Calu3 (cell line): ENCODE measurements around the gene RNU1-3. TPM values are rescaled to one million over a fixed set of nuclear protein-coding genes. Genes with fewer than 3 reads are reported as not detected.
"Not testable (repeated sequence)": the region's sequence is repeated elsewhere in the genome, so short reads cannot be mapped to it uniquely, and the experiment has no call there.

Experiments used
- BruUV-seq: library from RNA; stranded (reverse); fragments of 400-500 nt; replicated peaks from 2 replicates; lab custom pipeline; 2021; lab: Mats Ljungman, UMichigan
- CTCF ChIA-PET: fragments of 300-600 bp; sonication (Branson Sonifier 250); formaldehyde crosslinking; loops from one replicate; lab custom pipeline; 2022; ENCODE audit warnings: antibody characterized with exemption; lab: Charles Lee
- DNase-seq: peaks from one replicate; pipeline ENCODE4 v3.0.0; 2022
- H3K27ac Mint-ChIP-seq: one replicate; pipeline ENCODE4 v1.8.0; 2022; ENCODE audit warnings: mixed read lengths; ENCODE audit not compliant: unreplicated experiment
- H3K27me3 Mint-ChIP-seq: one replicate; pipeline ENCODE4 v1.8.0; 2022; ENCODE audit warnings: mixed read lengths; ENCODE audit not compliant: unreplicated experiment
- H3K36me3 Mint-ChIP-seq: one replicate; pipeline ENCODE4 v1.8.0; 2022; ENCODE audit warnings: mild to moderate bottlenecking, moderate library complexity, mixed read lengths; ENCODE audit not compliant: insufficient read depth, unreplicated experiment
- H3K4me1 Mint-ChIP-seq: one replicate; pipeline ENCODE4 v1.8.0; 2022; ENCODE audit warnings: mild to moderate bottlenecking, low read depth, mixed read lengths; ENCODE audit not compliant: unreplicated experiment
- H3K4me3 Mint-ChIP-seq: one replicate; pipeline ENCODE4 v1.8.0; 2022; ENCODE audit warnings: mild to moderate bottlenecking, low read depth, moderate library complexity, mixed read lengths; ENCODE audit not compliant: unreplicated experiment
- H3K9me3 Mint-ChIP-seq: one replicate; pipeline ENCODE4 v1.8.0; 2022; ENCODE audit warnings: low read depth, mixed read lengths; ENCODE audit not compliant: unreplicated experiment
- intact Hi-C: fragments of 100-400 bp; cut with micrococcal nuclease; formaldehyde crosslinking; loops from one replicate; pipeline ENCODE4 v1.10.0; 2022; ENCODE audit not compliant: unreplicated experiment
- total RNA-seq: library from RNA; stranded (reverse); gene quantifications from 2 replicates; pipeline ENCODE4 v1.2.3, GENCODE V29; 2022

RNU1-3 gene
- total RNA-seq, 1 experiment from 2014 or later, result 1,678 TPM

- CTCF ChIA-PET, H3K4me1 Mint-ChIP-seq, H3K27ac Mint-ChIP-seq, H3K9me3 Mint-ChIP-seq, DNase-seq, H3K27me3 Mint-ChIP-seq, H3K4me3 Mint-ChIP-seq, intact Hi-C loops, H3K36me3 Mint-ChIP-seq, BruUV-seq: not testable (repeated sequence)
Measured at GRCh38 chr1:16696507-16697150, 29.9 kb upstream of the RNU1-3 start.

- CTCF ChIA-PET, result interaction anchor here (1.2 kb wide), 1 partner anchor 13 kb away, joined by 8 read pairs; no protein-coding TSS in a partner anchor
- DNase-seq, H3K36me3 Mint-ChIP-seq, H3K27me3 Mint-ChIP-seq, H3K9me3 Mint-ChIP-seq, BruUV-seq, H3K27ac Mint-ChIP-seq, H3K4me3 Mint-ChIP-seq, H3K4me1 Mint-ChIP-seq, intact Hi-C loops: not testable (repeated sequence)
Measured at GRCh38 chr1:16694308-16694702, 27.6 kb upstream of the RNU1-3 start.

DNA sequence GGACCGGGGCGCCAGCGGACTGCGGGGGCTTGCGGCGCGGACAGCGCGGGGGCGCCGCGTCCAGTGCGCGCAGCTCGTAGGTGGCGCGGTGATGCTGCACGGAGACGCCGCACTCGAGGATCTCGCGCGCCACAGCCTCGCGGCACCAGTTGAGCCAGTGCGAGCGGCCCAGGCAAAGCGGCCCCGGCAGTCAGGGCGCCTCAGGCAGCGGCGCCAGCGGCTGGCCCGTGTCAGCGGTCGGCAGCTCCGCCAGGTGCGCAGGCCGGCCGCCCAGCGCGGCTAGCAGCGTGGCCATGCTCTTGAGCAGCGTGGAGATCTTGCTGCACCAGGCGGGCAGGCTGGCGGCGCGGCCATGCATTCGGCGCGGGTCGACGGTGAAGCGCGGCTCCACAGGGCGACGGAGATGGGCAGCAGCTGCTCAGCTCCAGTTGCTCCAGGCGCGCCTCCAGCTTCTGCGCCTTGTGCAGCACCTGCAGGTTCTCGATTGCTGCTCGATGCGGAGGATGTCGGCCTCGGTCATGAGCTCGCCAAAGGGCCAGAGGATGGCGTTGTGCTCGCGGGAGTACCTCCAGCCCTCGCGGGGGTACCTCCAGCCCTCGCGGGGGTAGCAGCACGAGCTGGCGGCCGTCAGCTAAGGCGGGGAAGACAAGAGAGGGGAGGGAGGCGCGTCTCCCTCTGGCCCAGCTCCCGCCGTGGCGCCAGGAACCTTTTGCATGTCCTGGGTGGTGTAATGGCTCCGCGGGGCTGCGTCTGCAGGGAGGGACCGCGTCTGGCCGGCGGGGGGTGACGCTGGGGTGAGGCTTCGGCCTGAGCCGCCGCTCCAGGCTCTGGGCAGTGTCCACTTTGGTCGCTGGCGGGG lies 26.9 kb upstream of the RNU1-3 start:
- intact Hi-C loops, H3K36me3 Mint-ChIP-seq: not testable (repeated sequence)
- CTCF ChIA-PET, result interaction anchor here (1.2 kb wide), 1 partner anchor 14 kb away, joined by 8 read pairs; no protein-coding TSS in a partner anchor

GRCh38 chr1:16692717-16693448 lies 26.1 kb upstream of the RNU1-3 start:
- H3K4me1 Mint-ChIP-seq, H3K4me3 Mint-ChIP-seq, BruUV-seq, H3K27me3 Mint-ChIP-seq, H3K36me3 Mint-ChIP-seq, intact Hi-C loops, H3K9me3 Mint-ChIP-seq, H3K27ac Mint-ChIP-seq, DNase-seq: not testable (repeated sequence)
- CTCF ChIA-PET, result interaction anchor here (1.2 kb wide), 1 partner anchor 14 kb away, joined by 8 read pairs; no protein-coding TSS in a partner anchor

More for the DNA sequence above, 26.9 kb upstream of the RNU1-3 start:
- H3K4me1 Mint-ChIP-seq, H3K4me3 Mint-ChIP-seq, H3K9me3 Mint-ChIP-seq, DNase-seq, BruUV-seq, H3K27me3 Mint-ChIP-seq, H3K27ac Mint-ChIP-seq: not testable (repeated sequence)

DNA sequence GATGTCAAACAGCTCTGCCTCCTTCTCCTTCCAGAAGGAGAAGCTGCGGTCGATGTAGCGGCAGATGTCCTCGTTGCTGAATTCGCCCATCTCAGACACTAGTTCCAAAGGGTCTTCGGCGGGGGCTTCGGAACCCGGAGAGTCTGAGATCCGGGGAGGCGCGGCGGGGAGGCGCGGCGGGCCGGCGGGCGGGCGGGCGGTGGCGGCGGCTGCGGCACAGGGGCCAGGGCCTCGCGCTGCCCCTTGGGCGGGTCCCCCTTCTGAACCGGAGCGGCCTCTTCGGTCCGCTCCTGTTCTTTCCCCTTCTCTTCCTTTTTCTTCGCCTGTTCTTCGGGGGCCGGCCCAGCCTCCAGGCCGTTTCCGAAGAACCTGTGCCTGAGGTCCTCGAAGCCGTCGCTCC lies 25.5 kb upstream of the RNU1-3 start:
- intact Hi-C loops, H3K27ac Mint-ChIP-seq, DNase-seq, H3K4me3 Mint-ChIP-seq, H3K27me3 Mint-ChIP-seq, BruUV-seq, CTCF ChIA-PET, H3K36me3 Mint-ChIP-seq, H3K4me1 Mint-ChIP-seq, H3K9me3 Mint-ChIP-seq: not testable (repeated sequence)

DNA sequence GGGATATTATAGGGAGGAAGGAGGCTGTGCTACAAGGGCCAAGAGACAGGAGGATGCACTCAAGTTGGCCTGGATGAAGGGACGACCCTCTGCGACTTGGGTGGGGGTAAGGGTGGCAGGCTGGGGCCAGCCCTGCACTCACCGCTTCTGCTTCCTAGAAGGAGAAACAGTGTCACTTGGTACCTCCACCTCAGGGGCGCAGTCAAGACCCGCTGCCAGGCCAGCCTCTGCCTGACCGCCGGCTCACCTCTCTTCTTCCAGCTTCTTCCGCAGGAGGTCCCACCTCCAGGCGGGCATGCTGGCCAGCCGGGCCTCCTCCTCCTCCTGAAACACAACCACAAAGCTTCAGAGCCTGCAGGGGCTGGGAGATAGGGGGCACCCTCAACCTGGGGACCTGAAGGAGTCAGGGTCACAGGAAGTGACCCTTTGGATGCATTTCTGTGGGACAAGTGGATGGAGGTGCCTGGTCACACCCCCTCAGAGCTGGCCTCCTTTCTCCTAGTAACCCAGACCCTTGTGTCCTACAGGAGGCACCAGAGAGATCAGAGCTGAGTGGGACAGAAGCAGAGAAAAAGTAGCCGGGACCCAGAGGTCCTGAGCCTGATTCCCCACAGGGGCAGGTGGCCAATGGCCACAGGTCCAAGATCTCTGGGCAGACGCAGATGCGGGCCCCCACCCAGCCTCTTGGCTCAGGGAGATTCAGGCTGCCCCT lies 24.4 kb upstream of the RNU1-3 start:
- H3K27ac Mint-ChIP-seq, DNase-seq, H3K4me1 Mint-ChIP-seq, H3K27me3 Mint-ChIP-seq, H3K9me3 Mint-ChIP-seq, BruUV-seq, H3K4me3 Mint-ChIP-seq, H3K36me3 Mint-ChIP-seq, intact Hi-C loops: not testable (repeated sequence)
- CTCF ChIA-PET, result interaction anchor here (0.8 kb wide), 1 partner anchor 72 kb away, joined by 6 read pairs; no protein-coding TSS in a partner anchor

GRCh38 chr1:16687132-16687800 lies 20.5 kb upstream of the RNU1-3 start:
- H3K36me3 Mint-ChIP-seq, H3K9me3 Mint-ChIP-seq, CTCF ChIA-PET, BruUV-seq, DNase-seq, H3K27ac Mint-ChIP-seq, H3K4me3 Mint-ChIP-seq, H3K4me1 Mint-ChIP-seq, intact Hi-C loops, H3K27me3 Mint-ChIP-seq: not testable (repeated sequence)

- H3K9me3 Mint-ChIP-seq, H3K27ac Mint-ChIP-seq, H3K4me3 Mint-ChIP-seq, BruUV-seq, H3K36me3 Mint-ChIP-seq, intact Hi-C loops, DNase-seq, H3K27me3 Mint-ChIP-seq, CTCF ChIA-PET, H3K4me1 Mint-ChIP-seq: not testable (repeated sequence)
Measured at GRCh38 chr1:16685445-16686371, 19.0 kb upstream of the RNU1-3 start.
